Endothelial cell (in vitro differentiated cells): ENCODE data around the gene ZFP57. TPM values are rescaled to one million over a fixed set of nuclear protein-coding genes. Genes with fewer than 3 reads are reported as not detected.
"Not testable (repeated sequence)": the region's sequence is repeated elsewhere in the genome, so short reads cannot be mapped to it uniquely, and the experiment has no call there.

Experiments
- DNase-seq: peaks from one replicate; pipeline ENCODE4 v3.0.0; 2021; ENCODE audit warnings: low spot score
- H3K27ac Mint-ChIP-seq: one replicate; pipeline ENCODE4 v1.8.0; 2021; ENCODE audit warnings: mixed read lengths, inconsistent platforms; ENCODE audit not compliant: unreplicated experiment
- H3K27me3 Mint-ChIP-seq: one replicate; pipeline ENCODE4 v1.8.0; 2021; ENCODE audit warnings: mild to moderate bottlenecking, moderate library complexity, mixed read lengths, inconsistent platforms; ENCODE audit not compliant: unreplicated experiment
- H3K36me3 Mint-ChIP-seq: one replicate; pipeline ENCODE4 v1.8.0; 2021; ENCODE audit warnings: mild to moderate bottlenecking, low read depth, mixed read lengths, inconsistent platforms; ENCODE audit not compliant: unreplicated experiment
- H3K4me1 Mint-ChIP-seq: one replicate; pipeline ENCODE4 v1.8.0; 2021; ENCODE audit warnings: mild to moderate bottlenecking, mixed read lengths, inconsistent platforms; ENCODE audit not compliant: unreplicated experiment
- H3K4me3 Mint-ChIP-seq: one replicate; pipeline ENCODE4 v1.8.0; 2021; ENCODE audit warnings: mild to moderate bottlenecking, mixed read lengths, inconsistent platforms; ENCODE audit not compliant: unreplicated experiment
- H3K9me3 Mint-ChIP-seq: one replicate; pipeline ENCODE4 v1.8.0; 2021; ENCODE audit warnings: mixed read lengths, inconsistent platforms; ENCODE audit not compliant: unreplicated experiment
- total RNA-seq: library from RNA; stranded (reverse); fragmentation: NEBNext Ultra II Directional; extraction: Animal tissue kit (Norgen Biotek cat#: 25700); gene quantifications from one replicate; pipeline ENCODE4 v1.2.1, GENCODE V29; 2021; ENCODE audit not compliant: unreplicated experiment
- TF ChIP-seq, protein P1 (sequence below): fragments of 200-600 bp; sonication (generic); IDR thresholded peaks from one replicate; pipeline ENCODE4 v1.5.0; 2021; ENCODE audit warnings: antibody characterized with exemption; ENCODE audit not compliant: unreplicated experiment

The ZFP57 gene
- total RNA-seq, 1 donor from 2014 or later: 1.0 TPM

DNA sequence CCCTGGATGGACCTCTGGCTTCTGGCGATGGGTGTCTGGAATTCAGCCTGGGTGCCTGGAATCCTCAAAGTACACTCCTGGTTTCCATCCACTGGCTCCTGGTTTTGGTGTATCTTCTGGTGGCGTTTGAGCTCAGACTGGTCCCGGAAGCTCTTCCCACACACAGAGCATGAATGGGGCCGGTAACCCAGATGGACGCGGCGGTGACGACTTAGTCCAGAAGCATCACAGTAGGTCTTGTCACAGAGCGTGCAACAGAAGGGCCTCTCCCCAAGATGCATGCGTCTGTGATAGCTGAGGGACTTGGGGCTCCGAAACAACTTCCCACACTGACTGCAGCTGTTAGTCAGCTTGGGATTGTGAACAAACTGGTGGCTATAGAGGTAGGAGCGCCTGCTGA, 7.8 kb downstream of the ZFP57 start:
- H3K36me3 Mint-ChIP-seq: peaks cover 6% of the 10 kb centered on the region
- no peak overlapping the region for H3K27ac Mint-ChIP-seq
- peaks cover 6% of the 10 kb centered on the region for H3K27me3 Mint-ChIP-seq
- no peaks in the 10 kb centered on the region for H3K9me3 Mint-ChIP-seq
- peaks cover 21% of the 10 kb centered on the region for H3K4me1 Mint-ChIP-seq
- no peak for DNase-seq
- TF ChIP-seq, protein P1, sequence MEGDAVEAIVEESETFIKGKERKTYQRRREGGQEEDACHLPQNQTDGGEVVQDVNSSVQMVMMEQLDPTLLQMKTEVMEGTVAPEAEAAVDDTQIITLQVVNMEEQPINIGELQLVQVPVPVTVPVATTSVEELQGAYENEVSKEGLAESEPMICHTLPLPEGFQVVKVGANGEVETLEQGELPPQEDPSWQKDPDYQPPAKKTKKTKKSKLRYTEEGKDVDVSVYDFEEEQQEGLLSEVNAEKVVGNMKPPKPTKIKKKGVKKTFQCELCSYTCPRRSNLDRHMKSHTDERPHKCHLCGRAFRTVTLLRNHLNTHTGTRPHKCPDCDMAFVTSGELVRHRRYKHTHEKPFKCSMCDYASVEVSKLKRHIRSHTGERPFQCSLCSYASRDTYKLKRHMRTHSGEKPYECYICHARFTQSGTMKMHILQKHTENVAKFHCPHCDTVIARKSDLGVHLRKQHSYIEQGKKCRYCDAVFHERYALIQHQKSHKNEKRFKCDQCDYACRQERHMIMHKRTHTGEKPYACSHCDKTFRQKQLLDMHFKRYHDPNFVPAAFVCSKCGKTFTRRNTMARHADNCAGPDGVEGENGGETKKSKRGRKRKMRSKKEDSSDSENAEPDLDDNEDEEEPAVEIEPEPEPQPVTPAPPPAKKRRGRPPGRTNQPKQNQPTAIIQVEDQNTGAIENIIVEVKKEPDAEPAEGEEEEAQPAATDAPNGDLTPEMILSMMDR: no peak
- no peak overlapping the region for H3K4me3 Mint-ChIP-seq

DNA sequence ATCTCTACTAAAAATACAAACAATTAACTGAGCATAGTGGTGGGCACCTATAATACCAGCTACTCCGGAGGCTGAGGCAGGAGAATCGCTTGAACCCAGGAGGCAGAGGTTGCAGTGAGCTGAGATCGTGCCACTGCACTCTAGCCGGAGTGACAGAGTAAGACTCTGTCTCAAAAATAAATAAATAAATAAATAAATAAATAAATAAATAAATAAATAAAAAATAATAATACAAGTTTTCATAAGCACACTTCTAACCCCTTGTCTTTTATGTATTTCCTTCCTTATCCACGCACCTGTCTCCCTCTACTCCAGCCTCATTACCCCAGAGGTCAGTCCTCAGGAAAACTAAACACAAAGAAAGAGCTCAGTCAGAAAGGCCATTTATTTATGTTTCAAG, 8.8 kb downstream of the ZFP57 start:
- not testable (repeated sequence) for H3K27me3 Mint-ChIP-seq, H3K27ac Mint-ChIP-seq, H3K36me3 Mint-ChIP-seq, H3K9me3 Mint-ChIP-seq, DNase-seq, H3K4me3 Mint-ChIP-seq
- H3K4me1 Mint-ChIP-seq: peaks cover 15% of the 10 kb centered on the region

DNA sequence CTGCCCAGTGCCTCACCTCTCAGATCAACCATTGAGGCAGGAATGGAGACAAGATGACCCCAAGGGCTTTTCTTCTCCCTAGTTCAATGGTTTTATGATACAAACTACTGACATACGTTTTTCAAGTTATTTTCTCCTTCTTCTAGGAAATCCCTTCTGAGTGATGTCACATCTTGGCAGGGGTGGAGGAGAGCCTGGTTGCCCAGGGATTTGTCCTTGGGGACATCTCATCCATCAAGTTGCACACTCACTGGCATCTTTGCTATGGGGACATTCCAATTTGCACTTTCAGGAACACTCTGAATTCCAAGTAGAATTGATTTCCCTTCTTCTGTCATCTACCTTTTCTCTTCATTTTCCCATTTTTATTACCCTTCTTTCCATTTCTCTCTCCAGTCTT, 9.9 kb downstream of the ZFP57 start:
- DNase-seq: no peak
- Mint-ChIP-seq H3K4me1 (peaks cover 6% of the 10 kb centered on the region), H3K4me3 (no peak overlapping the region), H3K9me3 (no peaks in the 10 kb centered on the region), H3K27ac (no peak overlapping the region), H3K36me3 (peaks cover 6% of the 10 kb centered on the region), H3K27me3 (peaks cover 4% of the 10 kb centered on the region)
- TF ChIP-seq, protein P1: no peak

DNA sequence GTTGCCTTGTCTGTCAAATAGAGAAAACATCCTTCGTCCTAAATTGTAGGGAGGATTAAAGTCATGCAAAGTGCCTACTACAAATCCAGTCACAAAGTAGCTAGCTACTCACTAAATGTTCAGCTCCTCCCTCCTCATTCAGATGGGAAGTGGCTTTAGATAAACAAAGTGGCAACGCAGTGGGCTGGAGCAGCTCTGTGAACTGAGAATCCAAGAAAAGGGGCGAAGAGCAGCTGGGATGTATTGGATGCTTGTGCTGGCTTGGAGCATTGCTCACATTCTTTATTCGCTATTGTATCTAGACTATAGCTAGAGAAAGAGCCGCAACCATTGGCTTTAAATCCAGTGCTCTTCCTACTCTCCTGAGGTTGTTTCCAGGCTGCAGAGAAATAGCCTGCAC, 13.8 kb downstream of the ZFP57 start:
- no peaks in the 10 kb centered on the region for H3K9me3 Mint-ChIP-seq
- DNase-seq: no peak
- peaks cover 4% of the 10 kb centered on the region for H3K4me1 Mint-ChIP-seq
- no peaks in the 10 kb centered on the region for H3K27me3 Mint-ChIP-seq
- no peak overlapping the region for H3K27ac Mint-ChIP-seq
- TF ChIP-seq, protein P1: no peak
- H3K4me3 Mint-ChIP-seq: no peak overlapping the region
- H3K36me3 Mint-ChIP-seq: no peaks in the 10 kb centered on the region

DNA sequence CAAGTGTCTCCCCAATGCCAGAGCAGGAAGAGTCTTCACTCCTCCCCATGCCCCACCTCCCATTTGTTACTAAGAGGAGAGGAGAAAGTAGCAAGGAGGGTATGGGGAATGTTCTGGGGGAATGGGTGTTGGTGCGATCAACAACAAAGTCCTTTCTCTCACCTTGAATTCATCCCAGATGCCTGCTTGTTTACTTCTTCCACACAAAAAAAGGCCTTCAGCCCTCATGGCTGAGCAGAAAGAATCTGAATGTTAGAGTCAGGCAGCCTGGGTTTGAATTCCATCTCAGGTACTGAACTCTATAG, 14.2 kb downstream of the ZFP57 start:
- TF ChIP-seq, protein P1: no peak
- no peaks in the 10 kb centered on the region for H3K36me3 Mint-ChIP-seq
- H3K4me1 Mint-ChIP-seq: peaks cover 6% of the 10 kb centered on the region
- H3K27ac Mint-ChIP-seq: no peak overlapping the region
- H3K9me3 Mint-ChIP-seq: no peaks in the 10 kb centered on the region
- H3K4me3 Mint-ChIP-seq: no peak overlapping the region
- H3K27me3 Mint-ChIP-seq: no peaks in the 10 kb centered on the region
- DNase-seq: no peak
